ENCODE results near the gene SNRNP25. TPM values are rescaled to one million over a fixed set of nuclear protein-coding genes. Genes with fewer than 3 reads are reported as not detected.

SNRNP25 gene
- total and polyA plus RNA-seq, 2 donors from 2014 or later: 14.7 to 60.3 TPM

DNA sequence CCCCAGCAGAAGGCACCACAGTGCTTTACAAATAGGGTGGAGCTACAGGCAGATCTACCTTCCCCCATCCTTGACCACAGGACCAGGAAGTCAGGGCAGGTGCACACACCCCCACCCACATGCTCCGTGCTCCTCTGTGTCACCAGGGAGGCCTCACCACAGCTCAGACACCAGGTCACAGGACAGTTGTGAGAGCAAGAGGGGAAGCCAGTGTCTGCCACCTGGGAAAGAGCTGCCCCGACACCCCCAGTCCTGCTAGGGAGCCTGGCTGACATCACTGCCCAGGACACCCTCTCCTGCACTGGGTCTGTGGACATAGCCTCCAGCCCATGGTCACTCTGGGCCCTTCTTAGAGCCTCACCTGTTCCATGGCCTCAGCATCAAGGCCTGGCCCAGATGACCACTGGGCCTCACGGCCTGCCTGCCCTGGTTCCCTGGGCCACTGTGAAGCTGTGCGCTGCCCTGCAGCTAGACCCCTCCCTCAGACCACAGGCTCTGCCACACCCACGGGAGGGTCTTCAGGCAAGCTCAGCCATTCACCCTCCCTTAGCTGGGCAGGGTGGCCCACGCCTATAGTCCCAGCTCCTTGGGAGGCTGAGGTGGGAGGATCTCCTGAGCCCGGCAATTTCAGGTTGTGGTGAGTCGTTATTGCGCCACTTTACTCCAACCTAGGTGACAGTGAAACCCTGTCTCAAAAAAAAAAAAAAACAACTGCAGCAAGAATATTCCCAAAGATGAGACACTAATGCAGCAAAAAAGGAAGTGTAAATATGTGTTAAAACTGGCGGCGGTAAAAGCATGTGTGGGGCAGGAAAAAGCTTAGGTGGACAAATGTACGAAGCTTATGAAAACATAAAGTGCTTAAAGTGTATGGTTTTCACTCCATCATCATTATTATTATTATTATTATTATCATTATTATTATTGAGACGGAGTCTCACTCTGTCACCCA, 14.4 kb upstream of the SNRNP25 start:
- Histone ChIP-seq H3K36me3 (ENCODE audit: control insufficient read depth in 2 of 3, insufficient read depth in 3 of 3, low read length in 3 of 3) (no peaks in the 10 kb centered on the region), H3K4me1 (ENCODE audit: control insufficient read depth in 2 of 3, insufficient read depth in 2 of 3, low read depth in 1 of 3, low read length in 3 of 3) (no peaks in the 10 kb centered on the region), H3K9ac (ENCODE audit: low read length in 3 of 3) (no peak overlapping the region), H3K9me3 (ENCODE audit: control insufficient read depth in 2 of 3, insufficient read depth in 1 of 3, low read length in 3 of 3) (no peaks in the 10 kb centered on the region), H3K27me3 (ENCODE audit: control insufficient read depth, insufficient read depth, low read length) (no peaks in the 10 kb centered on the region), H3K4me3 (ENCODE audit: low read length in 3 of 3) (no peak overlapping the region), H3K27ac (ENCODE audit: low read depth in 2 of 2, low read length in 2 of 2) (no peak overlapping the region)
- intact Hi-C loops (cut with DNase I): no loop called here
- FAIRE-seq (no peak), DNase-seq (peak in 2 of 5 donors; percentile 29 to 84)
- TF ChIP-seq, protein P1, sequence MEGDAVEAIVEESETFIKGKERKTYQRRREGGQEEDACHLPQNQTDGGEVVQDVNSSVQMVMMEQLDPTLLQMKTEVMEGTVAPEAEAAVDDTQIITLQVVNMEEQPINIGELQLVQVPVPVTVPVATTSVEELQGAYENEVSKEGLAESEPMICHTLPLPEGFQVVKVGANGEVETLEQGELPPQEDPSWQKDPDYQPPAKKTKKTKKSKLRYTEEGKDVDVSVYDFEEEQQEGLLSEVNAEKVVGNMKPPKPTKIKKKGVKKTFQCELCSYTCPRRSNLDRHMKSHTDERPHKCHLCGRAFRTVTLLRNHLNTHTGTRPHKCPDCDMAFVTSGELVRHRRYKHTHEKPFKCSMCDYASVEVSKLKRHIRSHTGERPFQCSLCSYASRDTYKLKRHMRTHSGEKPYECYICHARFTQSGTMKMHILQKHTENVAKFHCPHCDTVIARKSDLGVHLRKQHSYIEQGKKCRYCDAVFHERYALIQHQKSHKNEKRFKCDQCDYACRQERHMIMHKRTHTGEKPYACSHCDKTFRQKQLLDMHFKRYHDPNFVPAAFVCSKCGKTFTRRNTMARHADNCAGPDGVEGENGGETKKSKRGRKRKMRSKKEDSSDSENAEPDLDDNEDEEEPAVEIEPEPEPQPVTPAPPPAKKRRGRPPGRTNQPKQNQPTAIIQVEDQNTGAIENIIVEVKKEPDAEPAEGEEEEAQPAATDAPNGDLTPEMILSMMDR (IDR thresholded peaks at IDR 0.05; ENCODE audit: borderline replicate concordance, extremely low read depth, insufficient read depth): no peak

DNA sequence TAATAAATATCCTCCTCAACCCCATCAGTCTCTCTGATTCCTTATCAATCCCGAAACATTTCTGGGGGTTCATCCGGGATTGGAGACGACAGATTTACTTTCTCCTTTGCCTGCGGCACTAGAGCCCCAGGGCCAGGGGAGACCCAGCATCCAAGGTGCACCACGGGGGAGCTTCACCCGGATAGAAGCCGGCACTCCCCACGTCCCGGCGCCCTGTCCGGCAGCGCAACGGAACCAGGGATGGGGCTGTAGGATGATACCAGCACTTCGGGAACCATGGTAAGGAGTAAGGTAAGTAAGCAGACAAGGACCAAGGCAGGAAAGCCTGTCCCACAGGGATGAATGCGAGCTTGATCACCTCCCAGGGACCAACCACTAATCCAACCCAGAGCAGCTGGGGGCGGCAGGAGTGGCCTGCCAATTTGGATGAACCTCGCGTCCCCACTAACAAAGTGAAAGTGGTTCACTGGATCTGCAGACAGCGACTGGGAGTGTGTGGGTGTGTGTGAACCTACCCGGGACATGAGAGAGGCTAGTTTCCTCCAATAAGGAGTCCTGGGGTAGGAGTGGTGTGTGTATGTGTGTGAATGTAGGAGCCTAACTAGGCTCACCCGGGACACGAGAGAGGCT, 12.1 kb upstream of the SNRNP25 start:
- TF ChIP-seq, protein P1 (IDR thresholded peaks at IDR 0.05; ENCODE audit: borderline replicate concordance, extremely low read depth, insufficient read depth): no peak
- Histone ChIP-seq H3K4me3 (ENCODE audit: low read length in 3 of 3) (no peak overlapping the region), H3K36me3 (ENCODE audit: control insufficient read depth in 2 of 3, insufficient read depth in 3 of 3, low read length in 3 of 3) (peaks cover 0 to 13% (median 0%) of the 10 kb centered on the region in 3 donors), H3K9me3 (ENCODE audit: control insufficient read depth in 2 of 3, insufficient read depth in 1 of 3, low read length in 3 of 3) (no peaks in the 10 kb centered on the region), H3K27ac (ENCODE audit: low read depth in 2 of 2, low read length in 2 of 2) (no peak overlapping the region), H3K27me3 (ENCODE audit: control insufficient read depth, insufficient read depth, low read length) (no peaks in the 10 kb centered on the region), H3K4me1 (ENCODE audit: control insufficient read depth in 2 of 3, insufficient read depth in 2 of 3, low read depth in 1 of 3, low read length in 3 of 3) (no peaks in the 10 kb centered on the region), H3K9ac (ENCODE audit: low read length in 3 of 3) (no peak overlapping the region)
- DNase-seq (no peak), FAIRE-seq (no peak)
- intact Hi-C loops (cut with DNase I): no loop called here

DNA sequence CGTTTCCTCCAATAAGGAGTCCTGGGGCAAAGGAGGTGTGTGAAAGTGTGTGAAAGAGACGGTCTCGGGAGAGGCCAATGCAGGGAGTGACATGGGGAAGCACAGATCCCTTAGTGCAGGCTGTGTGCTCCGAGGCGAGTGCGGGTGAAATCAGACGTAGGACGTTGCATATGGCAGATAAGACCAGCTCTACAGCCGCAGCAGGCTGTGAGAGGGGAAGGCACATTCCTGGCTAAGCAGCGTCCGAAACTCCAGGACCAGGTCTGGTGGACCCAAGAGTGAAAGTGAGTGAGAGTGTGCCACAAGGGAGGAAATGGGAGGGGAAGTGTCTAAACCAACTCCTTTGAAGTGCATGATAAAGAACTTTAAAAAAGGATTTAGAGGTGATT, 11.6 kb upstream of the SNRNP25 start:
- H3K4me3 ChIP-seq (ENCODE audit: low read length in 3 of 3): no peak overlapping the region

More for the DNA sequence above, 11.6 kb upstream of the SNRNP25 start:
- Histone ChIP-seq H3K4me1 (ENCODE audit: control insufficient read depth in 2 of 3, insufficient read depth in 2 of 3, low read depth in 1 of 3, low read length in 3 of 3) (no peaks in the 10 kb centered on the region), H3K36me3 (ENCODE audit: control insufficient read depth in 2 of 3, insufficient read depth in 3 of 3, low read length in 3 of 3) (peaks cover under 1 to 14% (median under 1%) of the 10 kb centered on the region in 3 donors), H3K9me3 (ENCODE audit: control insufficient read depth in 2 of 3, insufficient read depth in 1 of 3, low read length in 3 of 3) (no peaks in the 10 kb centered on the region), H3K9ac (ENCODE audit: low read length in 3 of 3) (no peak overlapping the region), H3K27me3 (ENCODE audit: control insufficient read depth, insufficient read depth, low read length) (no peaks in the 10 kb centered on the region), H3K27ac (ENCODE audit: low read depth in 2 of 2, low read length in 2 of 2) (no peak overlapping the region)
- FAIRE-seq (no peak), DNase-seq (no peak)
- TF ChIP-seq, protein P1 (IDR thresholded peaks at IDR 0.05; ENCODE audit: borderline replicate concordance, extremely low read depth, insufficient read depth): no peak
- intact Hi-C loops (cut with DNase I): no loop called here
